HL-60 (cell line): Measurements from ENCODE around the gene UVSSA.
"Not testable (repeated sequence)": the region's sequence is repeated elsewhere in the genome, so short reads cannot be mapped to it uniquely, and the experiment has no call there.

Source experiments
- DNase-seq, 2 experiments: peaks; one replicate each; pipeline ENCODE4 v3.0.0-alpha.2; 2010 to 2020; ENCODE audit warnings: low read depth in 1 of 2, low spot score in 1 of 2
- H3K27ac ChIP-seq: fragments of 250-450 bp; sonication (Bioruptor Pico); replicated peaks from 2 replicates; pipeline ENCODE4 v1.5.1; 2020; ENCODE audit warnings: mild to moderate bottlenecking, moderate library complexity
- H3K27me3 ChIP-seq: fragments of 250-450 bp; sonication (Bioruptor Pico); 2 replicates; pipeline ENCODE4 v1.5.1; 2021; ENCODE audit warnings: mild to moderate bottlenecking, moderate library complexity; ENCODE audit not compliant: insufficient read depth, poor library complexity, severe bottlenecking
- H3K4me3 ChIP-seq: replicated peaks from 2 replicates; pipeline ENCODE4 v1.5.1; 2011; ENCODE audit warnings: mild to moderate bottlenecking, control low read depth, low read length; ENCODE audit not compliant: insufficient read depth
- GABPA ChIP-seq: IDR thresholded peaks from 2 replicates; pipeline ENCODE4 v1.6.1; 2012; ENCODE audit warnings: low read depth
- POLR2AphosphoS5 ChIP-seq: IDR thresholded peaks from 2 replicates; pipeline ENCODE4 v1.6.1; 2012; ENCODE audit warnings: low read depth
- REST ChIP-seq: IDR thresholded peaks from 2 replicates; pipeline ENCODE4 v1.6.1; 2012; ENCODE audit warnings: low read depth; ENCODE audit not compliant: insufficient replicate concordance
- SPI1 ChIP-seq: IDR thresholded peaks from 2 replicates; pipeline ENCODE4 v1.6.1; 2012; ENCODE audit warnings: low read depth, mild to moderate bottlenecking, borderline replicate concordance
- TF ChIP-seq, protein P1 (sequence below): IDR thresholded peaks from one replicate; pipeline ENCODE4 v1.5.1; 2011; ENCODE audit warnings: low read length, control low read depth, inconsistent platforms; ENCODE audit not compliant: insufficient read depth

Gene UVSSA

DNA sequence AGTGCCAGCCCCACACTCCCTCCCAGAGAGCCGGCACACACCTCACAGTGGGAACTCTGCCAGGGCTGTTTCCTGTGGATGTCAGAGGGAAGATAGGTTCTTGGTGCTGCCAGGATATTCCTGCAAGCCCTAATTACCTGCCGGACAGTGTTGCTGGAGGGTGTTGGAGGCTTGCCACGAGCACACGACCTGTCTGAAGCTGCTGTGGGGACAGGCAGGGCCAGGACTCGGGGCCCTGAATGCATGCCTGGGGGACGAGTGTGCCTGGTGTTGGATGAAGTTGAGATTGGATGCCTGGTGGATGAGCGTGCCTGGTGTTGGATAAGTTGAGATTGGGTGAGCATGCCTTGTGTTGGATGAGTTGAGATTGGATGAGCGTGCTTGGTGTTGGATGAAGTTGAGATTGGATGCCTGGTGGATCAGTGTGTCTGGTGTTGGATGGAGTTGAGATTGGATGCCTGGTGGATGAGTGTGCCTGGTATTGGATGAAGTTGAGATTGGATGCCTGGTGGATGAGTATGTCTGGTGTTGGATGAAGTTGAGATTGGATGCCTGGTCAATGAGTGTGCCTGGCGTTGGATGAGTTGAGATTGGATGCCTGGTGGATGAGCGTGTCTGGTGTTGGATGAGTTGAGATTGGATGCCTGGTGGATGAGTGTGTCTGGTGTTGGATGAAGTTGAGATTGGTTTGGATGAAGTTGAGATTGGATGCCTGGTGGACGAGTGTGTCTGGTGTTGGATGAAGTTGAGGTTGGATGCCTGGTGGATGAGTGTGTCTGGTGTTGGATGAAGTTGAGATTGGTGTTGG, 23.2 kb upstream of the UVSSA start:
- Histone ChIP-seq H3K27ac (no peak overlapping the region), H3K4me3 (no peak overlapping the region), H3K27me3 (no peaks in the 10 kb centered on the region)
- TF ChIP-seq REST (no peak), GABPA (no peak)
- DNase-seq = no peak

- not testable (repeated sequence) for H3K4me3 ChIP-seq, H3K27me3 ChIP-seq, H3K27ac ChIP-seq, DNase-seq
Observed at GRCh38 chr4:1324443-1325175, 22.4 kb upstream of the UVSSA start.

DNA sequence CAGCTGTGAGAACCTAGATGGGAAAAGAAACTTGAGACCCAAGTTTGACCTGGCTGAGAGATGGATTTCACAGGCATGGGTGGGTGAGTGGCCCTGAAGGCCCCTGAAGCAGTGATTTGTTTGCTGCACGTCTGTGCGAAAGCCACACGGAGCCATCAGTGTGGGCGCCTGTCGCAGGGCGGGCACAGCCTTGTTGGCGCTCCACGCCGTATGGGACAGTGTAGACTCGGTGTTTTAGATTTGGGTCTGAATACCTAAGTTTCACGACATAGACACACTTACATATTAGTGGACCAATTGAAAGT, 21.9 kb upstream of the UVSSA start:
- Histone ChIP-seq H3K4me3 (no peak overlapping the region), H3K27ac (no peak overlapping the region), H3K27me3 (no peaks in the 10 kb centered on the region)
- no peak for DNase-seq
- TF ChIP-seq GABPA (no peak), POLR2AphosphoS5 (no peak), SPI1 (no peak), REST (no peak)
- TF ChIP-seq, protein P1, sequence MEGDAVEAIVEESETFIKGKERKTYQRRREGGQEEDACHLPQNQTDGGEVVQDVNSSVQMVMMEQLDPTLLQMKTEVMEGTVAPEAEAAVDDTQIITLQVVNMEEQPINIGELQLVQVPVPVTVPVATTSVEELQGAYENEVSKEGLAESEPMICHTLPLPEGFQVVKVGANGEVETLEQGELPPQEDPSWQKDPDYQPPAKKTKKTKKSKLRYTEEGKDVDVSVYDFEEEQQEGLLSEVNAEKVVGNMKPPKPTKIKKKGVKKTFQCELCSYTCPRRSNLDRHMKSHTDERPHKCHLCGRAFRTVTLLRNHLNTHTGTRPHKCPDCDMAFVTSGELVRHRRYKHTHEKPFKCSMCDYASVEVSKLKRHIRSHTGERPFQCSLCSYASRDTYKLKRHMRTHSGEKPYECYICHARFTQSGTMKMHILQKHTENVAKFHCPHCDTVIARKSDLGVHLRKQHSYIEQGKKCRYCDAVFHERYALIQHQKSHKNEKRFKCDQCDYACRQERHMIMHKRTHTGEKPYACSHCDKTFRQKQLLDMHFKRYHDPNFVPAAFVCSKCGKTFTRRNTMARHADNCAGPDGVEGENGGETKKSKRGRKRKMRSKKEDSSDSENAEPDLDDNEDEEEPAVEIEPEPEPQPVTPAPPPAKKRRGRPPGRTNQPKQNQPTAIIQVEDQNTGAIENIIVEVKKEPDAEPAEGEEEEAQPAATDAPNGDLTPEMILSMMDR = no peak

GRCh38 chr4:1325681-1326635, 21.1 kb upstream of the UVSSA start:
- Histone ChIP-seq H3K27me3 (no peaks in the 10 kb centered on the region), H3K27ac (no peak overlapping the region), H3K4me3 (no peak overlapping the region)
- no peak for TF ChIP-seq POLR2AphosphoS5
- no peak for TF ChIP-seq SPI1
- TF ChIP-seq, protein P1 = no peak
- TF ChIP-seq REST = no peak
- TF ChIP-seq GABPA = no peak
- no peak for DNase-seq
